Measurements from ENCODE around the gene PON3. TPM values are rescaled to one million over a fixed set of nuclear protein-coding genes. Genes with fewer than 3 reads are reported as not detected.

Gene PON3
- 5.2 TPM for total RNA-seq

DNA sequence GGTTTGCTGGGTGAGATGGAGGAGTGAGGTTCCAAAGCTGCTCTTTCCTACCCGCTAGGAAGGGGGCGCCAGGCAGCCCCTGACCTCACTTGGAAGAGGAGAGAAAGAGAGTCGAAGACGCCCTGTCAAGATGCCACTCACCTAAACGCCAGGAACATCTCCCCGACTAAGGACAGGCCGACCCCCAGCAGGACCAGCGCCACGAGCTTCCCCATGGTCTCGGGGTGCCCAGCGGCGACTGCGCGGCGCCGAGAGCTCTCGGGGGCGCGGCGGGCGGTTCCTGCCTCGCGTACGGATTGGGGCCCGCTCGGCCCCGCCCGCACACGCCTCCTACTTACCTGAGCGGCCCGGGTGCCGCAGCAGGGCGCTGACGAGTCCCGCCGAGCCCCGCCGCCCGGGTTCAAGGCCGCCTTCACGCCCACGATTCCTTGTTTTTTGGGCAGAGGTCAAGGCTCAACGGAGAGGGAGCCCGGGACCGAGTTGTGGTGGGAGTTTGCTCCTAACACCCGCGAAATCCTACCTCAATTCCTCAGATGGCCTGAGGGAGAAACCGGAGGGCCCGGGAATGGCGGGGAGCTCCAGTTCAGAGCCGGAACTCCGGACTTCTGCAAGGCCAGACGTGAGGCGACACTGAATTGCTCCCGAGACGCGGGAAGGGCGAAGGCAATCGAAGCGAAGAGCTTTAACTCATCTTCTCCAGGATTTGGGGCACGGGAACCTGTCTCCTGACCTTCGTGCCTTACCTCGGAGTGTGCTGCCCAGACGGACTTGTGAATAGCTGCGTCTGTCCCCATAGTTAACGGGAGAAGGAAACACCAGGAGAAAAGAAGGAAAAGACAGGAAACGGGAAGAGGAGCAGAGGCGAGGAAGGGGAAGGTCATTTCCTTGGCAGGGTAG lies at the start of gene PON3:
PON3 (minus strand) TSS at position 240 of the 897 bp plus-strand sequence; CDS start at position 215, 25 bp downstream.
- Histone ChIP-seq H3K4me3 (ENCODE audit: low read length in 3 of 3) (peak within 1 kb of the TSS; percentile 24 to 68 (median 49)), H3K36me3 (ENCODE audit: control insufficient read depth in 3 of 3, insufficient read depth in 3 of 3, low read length in 3 of 3) (no peaks in the 10 kb centered on the region), H3K4me1 (ENCODE audit: control insufficient read depth in 3 of 3, insufficient read depth in 3 of 3, low read length in 3 of 3) (no peaks in the 10 kb centered on the region), H3K27ac (ENCODE audit: low read depth, low read length) (no peak within 1 kb of the TSS), H3K9ac (ENCODE audit: low read depth in 1 of 3, low read length in 3 of 3) (peak within 1 kb of the TSS; percentile 32 to 55 (median 47)), H3K27me3 (ENCODE audit: control insufficient read depth in 3 of 3, insufficient read depth in 3 of 3, low read length in 3 of 3) (peaks cover 0 to 6% (median 4%) of the 10 kb centered on the region in 3 donors), H3K9me3 (ENCODE audit: control insufficient read depth in 3 of 3, low read length in 3 of 3) (no peaks in the 10 kb centered on the region)

DNA sequence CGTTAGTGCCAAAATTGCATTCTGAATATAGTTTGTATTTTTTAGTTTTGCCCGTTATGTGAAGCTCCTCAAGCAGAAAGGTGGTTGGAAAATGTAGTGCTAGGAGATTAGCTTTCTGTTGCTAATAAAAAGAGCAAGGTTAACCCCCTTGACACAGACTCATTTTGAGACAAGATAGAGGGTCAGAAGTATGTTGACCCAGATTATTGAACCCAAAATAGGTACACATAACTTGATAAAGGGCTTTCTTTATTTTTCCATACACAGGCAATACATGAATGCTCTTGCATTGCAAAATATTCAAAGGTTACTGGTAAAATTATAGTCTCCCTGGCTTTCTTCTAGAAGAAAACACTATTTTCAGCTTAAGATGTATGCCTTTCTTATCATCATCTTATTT lies 48.6 kb upstream of the PON3 start:
- H3K27me3 ChIP-seq (ENCODE audit: control insufficient read depth in 3 of 3, insufficient read depth in 3 of 3, low read length in 3 of 3) = no peaks in the 10 kb centered on the region
- H3K4me1 ChIP-seq (ENCODE audit: control insufficient read depth in 3 of 3, insufficient read depth in 3 of 3, low read length in 3 of 3) = no peaks in the 10 kb centered on the region
- H3K36me3 ChIP-seq (ENCODE audit: control insufficient read depth in 3 of 3, insufficient read depth in 3 of 3, low read length in 3 of 3) = no peaks in the 10 kb centered on the region
- H3K9ac ChIP-seq (ENCODE audit: low read depth in 1 of 3, low read length in 3 of 3) = no peak overlapping the region
- H3K9me3 ChIP-seq (ENCODE audit: control insufficient read depth in 3 of 3, low read length in 3 of 3) = no peaks in the 10 kb centered on the region
- H3K4me3 ChIP-seq (ENCODE audit: low read length in 3 of 3) = no peak overlapping the region
- H3K27ac ChIP-seq (ENCODE audit: low read depth, low read length) = no peak overlapping the region

DNA sequence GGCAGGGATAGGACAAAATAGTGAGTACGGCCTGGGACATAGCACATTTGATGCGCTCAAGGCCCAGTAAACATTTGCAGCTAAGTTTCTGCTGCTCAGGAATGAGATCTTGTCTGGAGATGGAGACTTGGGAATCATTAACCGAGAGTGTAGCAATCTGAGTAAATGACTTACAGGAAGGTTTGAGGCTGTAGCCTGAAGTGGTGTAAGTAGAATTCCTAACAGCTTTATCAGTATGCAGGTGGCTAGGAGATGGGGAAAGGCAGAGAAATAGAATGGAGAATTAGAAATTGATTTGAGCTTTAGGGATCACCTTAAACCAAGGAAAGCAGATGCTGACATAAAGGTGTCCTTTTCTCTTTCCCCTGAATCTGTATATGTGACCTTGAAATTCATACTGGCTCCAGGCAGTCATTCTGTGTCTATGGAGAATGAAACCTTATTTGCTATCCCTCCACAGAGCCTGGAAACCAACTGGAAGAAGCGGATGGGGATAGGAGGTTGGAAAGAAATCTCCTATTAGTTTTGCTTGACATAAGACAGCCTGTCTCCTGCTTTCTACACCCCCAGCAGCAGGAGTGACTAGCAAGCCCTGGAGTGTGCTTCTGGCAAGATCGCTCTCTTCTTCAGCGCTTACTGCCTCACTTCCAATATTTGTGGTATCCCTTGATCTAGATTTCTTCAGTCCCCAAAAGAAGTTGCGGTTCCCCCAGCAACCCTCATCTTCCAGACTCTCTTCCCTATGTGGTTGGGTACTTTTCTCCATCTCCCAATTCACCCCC lies 45.1 kb upstream of the PON3 start:
- H3K27ac ChIP-seq (ENCODE audit: low read depth, low read length) = no peak overlapping the region
- no peaks in the 10 kb centered on the region for H3K36me3 ChIP-seq (ENCODE audit: control insufficient read depth in 3 of 3, insufficient read depth in 3 of 3, low read length in 3 of 3)
- H3K9ac ChIP-seq (ENCODE audit: low read depth in 1 of 3, low read length in 3 of 3) = no peak overlapping the region
- H3K4me3 ChIP-seq (ENCODE audit: low read length in 3 of 3) = no peak overlapping the region
- no peaks in the 10 kb centered on the region for H3K4me1 ChIP-seq (ENCODE audit: control insufficient read depth in 3 of 3, insufficient read depth in 3 of 3, low read length in 3 of 3)
- H3K9me3 ChIP-seq (ENCODE audit: control insufficient read depth in 3 of 3, low read length in 3 of 3) = no peaks in the 10 kb centered on the region
- no peaks in the 10 kb centered on the region for H3K27me3 ChIP-seq (ENCODE audit: control insufficient read depth in 3 of 3, insufficient read depth in 3 of 3, low read length in 3 of 3)

DNA sequence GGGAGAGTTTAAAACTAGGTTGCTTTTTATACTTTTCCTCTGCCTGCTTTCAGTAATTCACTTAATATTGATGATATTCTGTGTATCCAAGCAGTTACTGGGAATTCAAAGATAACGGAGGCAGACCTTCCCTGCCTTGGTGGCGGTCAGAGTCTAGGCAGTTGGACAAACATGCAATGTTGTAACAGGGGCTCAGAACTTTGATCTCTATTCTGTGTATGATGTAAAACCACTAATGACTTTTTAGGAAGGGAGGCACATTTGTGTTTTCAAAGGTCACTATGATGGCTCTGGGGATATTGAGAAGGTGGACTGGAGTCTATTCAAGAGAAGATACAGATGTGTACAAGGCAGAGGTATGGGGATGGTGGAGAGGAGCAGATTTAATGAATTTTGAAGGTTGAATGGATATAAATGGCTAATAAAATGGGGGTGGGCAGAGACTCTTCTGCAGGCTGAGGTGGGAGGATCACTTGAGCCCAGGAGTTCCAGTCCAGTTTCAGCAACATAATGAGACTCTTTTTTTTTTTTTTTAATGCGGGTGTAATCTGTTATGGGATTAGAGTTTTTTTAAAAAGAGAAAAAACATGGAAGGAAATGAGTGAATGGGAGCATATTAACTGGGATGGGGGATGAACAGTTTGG lies 44.3 kb upstream of the PON3 start:
- H3K36me3 ChIP-seq (ENCODE audit: control insufficient read depth in 3 of 3, insufficient read depth in 3 of 3, low read length in 3 of 3) = no peaks in the 10 kb centered on the region
- H3K4me1 ChIP-seq (ENCODE audit: control insufficient read depth in 3 of 3, insufficient read depth in 3 of 3, low read length in 3 of 3) = peaks cover 0 to under 1% (median under 1%) of the 10 kb centered on the region in 3 donors
- no peak overlapping the region for H3K27ac ChIP-seq (ENCODE audit: low read depth, low read length)
- no peaks in the 10 kb centered on the region for H3K27me3 ChIP-seq (ENCODE audit: control insufficient read depth in 3 of 3, insufficient read depth in 3 of 3, low read length in 3 of 3)
- H3K9me3 ChIP-seq (ENCODE audit: control insufficient read depth in 3 of 3, low read length in 3 of 3) = no peaks in the 10 kb centered on the region
- no peak overlapping the region for H3K9ac ChIP-seq (ENCODE audit: low read depth in 1 of 3, low read length in 3 of 3)
- H3K4me3 ChIP-seq (ENCODE audit: low read length in 3 of 3) = no peak overlapping the region

DNA sequence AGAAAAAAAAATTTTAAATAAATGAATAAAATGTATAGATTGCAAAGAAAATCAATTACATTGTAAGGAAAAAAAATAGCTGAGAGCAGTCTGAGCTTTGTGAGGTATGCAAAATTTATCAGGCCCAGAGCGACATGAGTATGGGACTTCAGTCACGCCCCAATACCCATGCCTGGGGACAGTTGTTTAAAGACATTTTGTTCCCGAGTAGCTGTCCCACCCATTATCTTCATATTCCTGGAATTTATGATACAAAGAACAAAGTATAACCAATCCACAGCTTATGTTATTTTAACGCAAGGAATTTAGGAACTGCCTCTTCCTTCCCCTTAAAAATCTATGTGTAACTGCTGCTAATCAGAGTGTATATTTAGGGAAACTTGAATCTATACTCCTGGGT lies 40.2 kb upstream of the PON3 start:
- Histone ChIP-seq H3K4me1 (ENCODE audit: control insufficient read depth in 3 of 3, insufficient read depth in 3 of 3, low read length in 3 of 3) (peaks cover 3 to 9% (median 4%) of the 10 kb centered on the region in 3 donors), H3K27ac (ENCODE audit: low read depth, low read length) (no peak overlapping the region), H3K27me3 (ENCODE audit: control insufficient read depth in 3 of 3, insufficient read depth in 3 of 3, low read length in 3 of 3) (no peaks in the 10 kb centered on the region), H3K9me3 (ENCODE audit: control insufficient read depth in 3 of 3, low read length in 3 of 3) (no peaks in the 10 kb centered on the region), H3K36me3 (ENCODE audit: control insufficient read depth in 3 of 3, insufficient read depth in 3 of 3, low read length in 3 of 3) (no peaks in the 10 kb centered on the region), H3K9ac (ENCODE audit: low read depth in 1 of 3, low read length in 3 of 3) (no peak overlapping the region), H3K4me3 (ENCODE audit: low read length in 3 of 3) (no peak overlapping the region)

DNA sequence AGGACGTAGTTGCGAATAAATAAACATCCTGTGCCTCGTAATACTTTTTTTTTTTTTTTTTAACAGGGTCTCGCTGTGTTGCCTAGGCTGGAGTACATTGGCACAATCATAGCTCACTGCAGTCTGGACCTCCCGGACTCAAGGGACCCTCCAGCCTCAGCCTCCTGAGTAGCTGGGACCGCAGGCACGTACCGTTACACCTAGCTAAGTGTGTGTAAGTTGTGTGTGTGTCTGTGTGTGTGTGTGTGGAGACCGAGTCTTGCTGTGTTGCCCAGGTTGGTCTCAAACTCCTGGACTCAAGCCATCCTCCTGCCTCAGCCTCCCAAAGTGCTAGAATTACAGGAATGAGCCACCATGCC lies 39.2 kb upstream of the PON3 start:
- Histone ChIP-seq H3K36me3 (ENCODE audit: control insufficient read depth in 3 of 3, insufficient read depth in 3 of 3, low read length in 3 of 3) (no peaks in the 10 kb centered on the region), H3K27me3 (ENCODE audit: control insufficient read depth in 3 of 3, insufficient read depth in 3 of 3, low read length in 3 of 3) (no peaks in the 10 kb centered on the region), H3K27ac (ENCODE audit: low read depth, low read length) (peak overlapping the region; percentile 80), H3K4me1 (ENCODE audit: control insufficient read depth in 3 of 3, insufficient read depth in 3 of 3, low read length in 3 of 3) (peaks cover 3 to 9% (median 4%) of the 10 kb centered on the region in 3 donors), H3K9ac (ENCODE audit: low read depth in 1 of 3, low read length in 3 of 3) (peak overlapping the region; percentile 84 to 91 (median 90)), H3K9me3 (ENCODE audit: control insufficient read depth in 3 of 3, low read length in 3 of 3) (no peaks in the 10 kb centered on the region), H3K4me3 (ENCODE audit: low read length in 3 of 3) (peak overlapping the region; percentile 78 to 92 (median 89))

DNA sequence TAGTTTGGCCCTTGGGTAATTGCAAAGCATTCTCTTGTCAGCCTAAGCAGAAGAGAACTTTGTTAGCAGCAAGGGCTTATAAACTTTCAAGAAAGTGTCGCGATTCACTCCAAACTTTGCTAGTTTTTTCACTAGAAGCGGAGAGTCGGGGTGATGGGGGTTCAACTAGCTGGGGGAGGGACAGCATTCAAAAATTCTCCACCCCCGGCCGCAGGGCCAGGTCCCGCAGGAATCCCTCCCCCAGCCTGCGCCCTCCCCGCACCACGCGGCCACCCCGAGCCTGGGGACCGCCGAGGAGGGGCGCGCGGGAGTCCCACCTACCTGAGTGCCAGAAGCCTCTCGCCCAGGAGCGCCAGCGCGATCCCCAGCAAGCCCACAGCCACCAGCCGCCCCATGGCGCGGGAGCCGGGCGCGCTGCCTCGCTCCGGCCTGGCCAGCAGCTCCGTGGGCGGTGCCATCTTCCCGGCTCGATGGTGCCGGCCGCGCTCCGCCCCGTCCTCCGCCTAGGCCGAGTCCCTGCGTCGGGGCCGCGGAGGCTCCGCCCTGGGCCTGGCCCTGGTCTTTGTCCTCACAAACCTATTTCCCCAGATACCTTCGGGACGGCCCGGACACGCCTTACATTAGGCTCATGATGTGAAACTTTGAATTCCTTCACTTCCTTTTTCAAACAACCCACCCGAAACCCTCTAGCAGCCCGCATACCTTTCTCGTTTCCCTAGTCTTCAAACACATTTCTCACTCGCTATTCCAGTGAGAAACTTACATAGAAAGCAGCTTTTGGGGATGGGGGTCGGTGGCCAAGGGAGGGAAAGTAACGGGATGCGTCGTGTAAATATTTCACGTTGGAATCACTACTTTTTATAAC lies 38.6 kb upstream of the PON3 start, which contains the start of gene PON2:
PON2 (minus strand) TSS at position 472 of the 865 bp plus-strand sequence; CDS start at position 395, 77 bp downstream.
- H3K4me1 ChIP-seq (ENCODE audit: control insufficient read depth in 3 of 3, insufficient read depth in 3 of 3, low read length in 3 of 3) = peaks cover 3 to 9% (median 4%) of the 10 kb centered on the region in 3 donors
- H3K36me3 ChIP-seq (ENCODE audit: control insufficient read depth in 3 of 3, insufficient read depth in 3 of 3, low read length in 3 of 3) = no peaks in the 10 kb centered on the region
- H3K27me3 ChIP-seq (ENCODE audit: control insufficient read depth in 3 of 3, insufficient read depth in 3 of 3, low read length in 3 of 3) = no peaks in the 10 kb centered on the region
- H3K9me3 ChIP-seq (ENCODE audit: control insufficient read depth in 3 of 3, low read length in 3 of 3) = no peaks in the 10 kb centered on the region
- H3K27ac ChIP-seq (ENCODE audit: low read depth, low read length) = peak within 1 kb of the TSS; percentile 80
- H3K9ac ChIP-seq (ENCODE audit: low read depth in 1 of 3, low read length in 3 of 3) = peak within 1 kb of the TSS; percentile 84 to 91 (median 90)
- peak within 1 kb of the TSS; percentile 78 to 92 (median 89) for H3K4me3 ChIP-seq (ENCODE audit: low read length in 3 of 3)

DNA sequence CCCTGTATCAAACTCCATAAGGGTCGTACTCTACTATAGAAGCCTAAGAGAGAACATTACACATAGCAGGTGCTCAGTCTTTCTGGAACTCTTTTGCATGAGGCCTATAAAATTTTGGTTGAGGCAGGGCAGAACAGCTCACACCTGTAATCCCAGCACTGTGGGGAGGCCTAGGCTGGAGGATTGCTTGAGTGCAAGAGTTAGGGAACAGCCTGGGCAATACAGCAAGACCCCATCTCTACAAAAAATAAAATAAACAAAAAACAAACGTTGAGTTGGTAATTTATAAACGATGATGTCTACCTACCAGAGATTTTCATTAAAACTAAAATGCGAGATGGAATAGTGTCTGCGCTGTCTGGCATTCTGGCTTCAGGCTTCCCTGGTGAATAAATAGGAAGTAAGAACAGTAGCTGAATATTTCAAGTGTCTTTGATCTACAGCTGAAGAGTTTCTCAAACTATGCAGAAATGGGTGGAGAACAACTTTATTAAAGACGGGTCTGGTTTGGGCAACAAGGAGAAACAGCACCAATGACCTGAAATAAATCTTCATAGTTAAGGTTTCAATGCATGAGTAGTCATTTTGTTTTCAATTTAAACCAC lies 37.9 kb upstream of the PON3 start:
- peak overlapping the region; percentile 80 for H3K27ac ChIP-seq (ENCODE audit: low read depth, low read length)
- H3K36me3 ChIP-seq (ENCODE audit: control insufficient read depth in 3 of 3, insufficient read depth in 3 of 3, low read length in 3 of 3) = peaks cover 0 to 4% (median 0%) of the 10 kb centered on the region in 3 donors

DNA sequence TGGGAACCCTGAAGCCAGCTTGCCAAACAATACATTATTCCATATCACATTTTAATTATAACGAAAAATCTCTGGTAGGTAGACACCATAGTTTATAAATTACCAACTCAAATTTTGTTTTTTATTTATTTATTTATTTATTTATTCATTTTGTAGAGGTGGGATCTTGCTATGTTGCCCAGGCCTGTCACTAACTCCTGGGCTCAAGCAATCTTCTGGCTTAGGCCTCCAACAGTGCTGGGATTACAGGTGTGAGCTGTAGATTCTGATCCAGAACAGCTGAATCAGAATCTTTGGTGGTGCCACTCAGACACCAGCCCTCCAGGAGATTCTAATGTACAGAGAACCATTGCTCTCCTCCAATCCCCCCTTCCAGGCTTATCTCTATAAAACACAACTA lies 37.0 kb upstream of the PON3 start:
- H3K9ac ChIP-seq (ENCODE audit: low read depth in 1 of 3, low read length in 3 of 3) = no peak overlapping the region
- H3K27ac ChIP-seq (ENCODE audit: low read depth, low read length) = no peak overlapping the region
- H3K4me3 ChIP-seq (ENCODE audit: low read length in 3 of 3) = no peak overlapping the region
- peaks cover 0 to 4% (median 0%) of the 10 kb centered on the region in 3 donors for H3K36me3 ChIP-seq (ENCODE audit: control insufficient read depth in 3 of 3, insufficient read depth in 3 of 3, low read length in 3 of 3)
- peaks cover 3 to 9% (median 4%) of the 10 kb centered on the region in 3 donors for H3K4me1 ChIP-seq (ENCODE audit: control insufficient read depth in 3 of 3, insufficient read depth in 3 of 3, low read length in 3 of 3)
- H3K27me3 ChIP-seq (ENCODE audit: control insufficient read depth in 3 of 3, insufficient read depth in 3 of 3, low read length in 3 of 3) = no peaks in the 10 kb centered on the region
- no peaks in the 10 kb centered on the region for H3K9me3 ChIP-seq (ENCODE audit: control insufficient read depth in 3 of 3, low read length in 3 of 3)

More for the DNA sequence above, 37.9 kb upstream of the PON3 start:
- Histone ChIP-seq H3K27me3 (ENCODE audit: control insufficient read depth in 3 of 3, insufficient read depth in 3 of 3, low read length in 3 of 3) (no peaks in the 10 kb centered on the region), H3K4me1 (ENCODE audit: control insufficient read depth in 3 of 3, insufficient read depth in 3 of 3, low read length in 3 of 3) (peaks cover 3 to 9% (median 4%) of the 10 kb centered on the region in 3 donors), H3K9ac (ENCODE audit: low read depth in 1 of 3, low read length in 3 of 3) (peak overlapping the region; percentile 84 to 91 (median 90)), H3K9me3 (ENCODE audit: control insufficient read depth in 3 of 3, low read length in 3 of 3) (no peaks in the 10 kb centered on the region), H3K4me3 (ENCODE audit: low read length in 3 of 3) (peak overlapping the region; percentile 78 to 92 (median 89))

Measured in skeletal muscle tissue (tissue), 4 donors.